EL (cell line): ENCODE measurements around the gene KLF13.

ENCODE experiments used
- DNase-seq: peaks from one replicate; pipeline ENCODE4 v3.0.0-alpha.2; 2016

Gene KLF13

DNA sequence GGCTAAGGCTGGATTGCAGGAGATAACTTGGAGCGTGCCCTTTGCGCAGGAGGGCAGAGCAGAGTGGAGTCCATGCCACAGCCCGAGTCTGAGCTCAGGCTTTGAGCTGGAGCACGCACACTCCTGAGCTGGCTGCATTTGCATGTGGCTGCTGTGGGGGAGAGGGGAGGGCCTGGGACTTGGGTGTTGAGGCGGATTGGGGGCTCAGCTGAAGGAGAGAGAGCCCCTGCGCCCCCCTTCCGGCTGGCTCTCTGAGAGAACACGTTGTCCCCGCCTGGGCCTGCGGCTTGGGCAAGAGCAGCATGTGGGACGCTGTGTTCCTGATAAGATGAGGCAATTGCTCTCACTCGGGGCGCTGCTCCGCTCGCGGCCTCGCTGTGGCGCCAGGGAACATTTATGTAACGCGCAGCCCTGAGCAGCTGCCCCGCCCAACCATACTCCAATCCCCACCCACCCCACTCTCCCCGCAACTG lies 39.1 kb downstream of the KLF13 start:
- peak; percentile 68 for DNase-seq

DNA sequence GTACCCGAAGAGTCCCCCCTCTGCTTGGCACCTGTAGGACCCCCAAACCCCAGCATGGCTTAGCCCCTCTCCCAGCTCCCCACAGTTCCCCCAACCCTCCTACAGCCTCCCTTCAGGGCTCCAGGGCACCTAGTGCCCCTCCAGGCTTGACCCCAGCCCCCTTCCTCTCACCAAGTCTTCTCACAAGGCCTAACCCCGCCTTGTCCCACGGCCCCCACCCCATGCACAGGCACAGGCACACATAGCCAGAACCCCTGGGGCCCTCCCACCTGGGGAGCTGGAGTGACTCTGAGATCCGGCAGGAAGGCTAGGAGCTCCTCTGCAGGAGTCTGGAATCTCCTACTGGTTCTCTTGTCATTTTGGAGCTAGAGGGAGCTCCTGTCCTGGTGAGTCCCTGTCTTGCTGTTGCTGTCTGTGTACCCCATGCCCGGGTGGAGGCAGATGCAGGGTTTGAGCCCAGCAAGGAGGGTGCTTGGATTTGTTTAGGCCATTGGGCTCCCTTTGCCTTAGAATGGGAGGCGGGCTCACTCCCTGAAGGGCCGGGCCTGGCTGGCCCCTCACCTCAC lies 39.6 kb downstream of the KLF13 start:
- peak; percentile 6 for DNase-seq

DNA sequence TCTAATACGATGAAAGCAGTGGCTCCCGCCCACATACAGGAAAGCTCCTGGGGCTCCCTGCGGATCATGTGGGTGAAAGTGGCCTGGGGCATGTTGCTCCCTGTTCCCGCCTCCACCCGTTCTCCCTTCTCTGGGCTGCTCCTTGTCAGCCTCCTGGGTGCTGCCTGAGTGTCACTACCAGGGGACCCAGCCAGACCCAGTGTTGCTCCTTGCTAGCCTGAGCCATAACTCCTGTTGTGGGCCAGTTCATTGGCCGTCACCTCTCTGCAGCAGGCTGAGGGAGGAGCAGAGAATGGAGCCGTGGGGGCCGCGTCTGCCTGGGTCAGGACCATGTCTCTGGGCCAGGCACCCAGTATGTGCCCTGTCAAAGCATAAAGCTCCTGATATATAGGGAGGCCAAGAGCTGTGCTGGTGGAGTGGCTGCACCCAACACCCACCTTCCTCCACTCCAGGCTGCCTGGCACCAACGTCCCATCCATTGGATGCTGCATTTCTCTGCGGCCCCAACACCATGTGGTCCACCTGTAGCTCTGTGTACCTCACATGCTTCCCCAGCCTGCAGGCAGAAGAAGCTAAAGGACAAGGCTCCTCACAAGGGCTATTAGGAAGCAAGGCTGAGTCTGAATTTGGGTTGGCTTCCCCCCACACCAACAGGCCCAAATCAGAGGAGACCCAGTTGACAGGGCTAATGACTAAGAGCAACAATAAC lies 40.5 kb downstream of the KLF13 start:
- DNase-seq, result no peak

DNA sequence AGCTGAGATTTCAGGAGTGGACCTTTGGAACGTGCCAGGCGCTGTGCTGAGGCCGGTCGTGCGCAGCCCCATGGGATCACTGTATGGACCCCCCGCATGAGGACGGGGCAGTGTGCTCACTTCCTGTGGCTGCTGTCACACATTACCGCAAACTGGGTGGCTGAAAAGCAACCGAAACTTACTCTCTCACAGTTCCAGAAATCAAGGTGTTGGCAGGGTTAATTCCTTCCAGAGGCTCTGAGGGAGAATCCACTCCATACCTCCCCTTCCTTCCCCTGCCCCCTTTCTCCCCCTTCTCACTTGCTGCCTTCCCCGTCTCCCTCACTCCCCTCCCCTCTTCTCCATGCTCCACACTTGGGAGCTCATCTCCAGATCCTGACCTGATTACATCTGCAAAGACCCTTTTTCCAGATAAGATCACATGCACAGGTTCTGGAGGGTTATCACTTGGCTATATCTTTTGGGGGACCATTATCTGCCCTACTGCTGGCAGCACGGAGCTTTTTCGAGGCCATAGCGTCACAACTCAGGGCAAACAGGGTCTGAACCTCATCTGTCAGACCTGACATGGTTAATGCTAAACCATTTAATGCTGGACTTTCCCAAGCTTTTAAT lies 41.2 kb downstream of the KLF13 start:
- DNase-seq, result no peak

DNA sequence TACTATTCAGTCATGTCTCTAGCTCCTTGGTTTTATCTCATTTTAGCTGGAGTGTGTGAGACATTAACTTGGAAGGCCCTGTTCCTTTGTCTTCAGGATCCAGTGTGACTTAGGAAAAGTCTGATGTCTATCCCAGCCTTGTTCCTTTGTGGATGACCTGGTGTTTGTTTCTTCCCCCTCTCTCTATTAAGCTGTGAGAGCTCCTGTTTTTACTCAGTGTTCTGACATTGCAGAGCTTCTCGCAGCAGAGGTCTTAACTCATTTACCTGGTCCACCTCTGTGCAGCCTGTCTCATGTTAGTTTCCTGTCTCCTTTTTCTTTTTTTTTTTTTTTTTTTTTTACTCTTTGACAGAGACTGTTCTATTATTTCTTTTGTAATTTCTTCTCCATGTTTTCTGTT lies 43.1 kb downstream of the KLF13 start:
- DNase-seq, result no peak

DNA sequence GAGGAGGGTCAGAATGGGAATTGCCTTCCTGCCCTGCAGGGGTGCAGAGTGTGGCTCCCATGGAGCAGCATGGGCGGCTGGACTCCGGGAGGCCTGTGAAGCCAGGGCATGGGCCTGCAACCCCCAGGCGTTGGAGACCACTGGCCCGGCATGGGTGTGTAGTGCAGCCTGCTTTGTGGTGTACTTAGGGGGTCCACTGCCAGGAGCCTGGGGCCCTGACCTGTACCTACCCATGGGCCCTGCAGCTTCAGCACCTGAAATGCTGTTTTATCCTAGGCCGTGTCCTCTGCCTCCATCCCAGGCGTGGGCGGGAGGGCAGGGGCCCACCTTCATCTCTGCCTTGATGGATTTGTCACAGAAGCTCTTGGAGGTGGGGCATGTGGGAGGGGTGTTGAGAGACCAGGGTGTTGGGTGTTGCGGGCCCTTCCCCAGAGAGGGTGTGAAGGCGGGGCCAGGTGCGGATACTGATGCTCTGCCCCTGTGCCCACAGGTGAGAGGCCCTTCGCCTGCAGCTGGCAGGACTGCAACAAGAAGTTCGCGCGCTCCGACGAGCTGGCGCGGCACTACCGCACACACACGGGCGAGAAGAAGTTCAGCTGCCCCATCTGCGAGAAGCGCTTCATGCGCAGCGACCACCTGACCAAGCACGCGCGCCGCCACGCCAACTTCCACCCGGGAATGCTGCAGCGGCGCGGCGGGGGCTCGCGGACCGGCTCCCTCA lies 45.0 kb downstream of the KLF13 start:
- no peak for DNase-seq

DNA sequence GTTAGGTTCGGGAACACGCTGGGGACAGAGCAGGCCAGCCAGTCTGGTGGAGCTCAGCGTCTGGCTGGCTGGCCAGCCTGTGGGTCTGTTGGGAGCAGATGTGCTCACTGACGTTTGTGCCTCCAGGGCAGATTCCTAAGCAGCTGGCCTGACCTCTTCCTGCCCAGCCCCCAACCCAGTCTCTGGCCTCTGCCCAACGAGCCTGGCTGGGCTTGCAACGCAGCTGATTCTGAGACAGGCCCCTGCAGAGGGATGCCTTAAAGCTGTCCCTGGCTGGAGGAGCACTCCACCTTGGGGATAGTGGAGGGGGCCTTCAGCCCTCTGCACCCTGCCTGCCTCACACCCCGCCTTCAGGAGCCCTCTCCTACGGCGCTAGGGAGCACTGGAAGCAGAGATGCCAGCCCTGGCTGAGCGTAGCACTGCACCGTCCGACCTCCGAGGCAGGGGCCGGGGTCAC lies 46.0 kb downstream of the KLF13 start:
- peak; percentile 89 for DNase-seq

DNA sequence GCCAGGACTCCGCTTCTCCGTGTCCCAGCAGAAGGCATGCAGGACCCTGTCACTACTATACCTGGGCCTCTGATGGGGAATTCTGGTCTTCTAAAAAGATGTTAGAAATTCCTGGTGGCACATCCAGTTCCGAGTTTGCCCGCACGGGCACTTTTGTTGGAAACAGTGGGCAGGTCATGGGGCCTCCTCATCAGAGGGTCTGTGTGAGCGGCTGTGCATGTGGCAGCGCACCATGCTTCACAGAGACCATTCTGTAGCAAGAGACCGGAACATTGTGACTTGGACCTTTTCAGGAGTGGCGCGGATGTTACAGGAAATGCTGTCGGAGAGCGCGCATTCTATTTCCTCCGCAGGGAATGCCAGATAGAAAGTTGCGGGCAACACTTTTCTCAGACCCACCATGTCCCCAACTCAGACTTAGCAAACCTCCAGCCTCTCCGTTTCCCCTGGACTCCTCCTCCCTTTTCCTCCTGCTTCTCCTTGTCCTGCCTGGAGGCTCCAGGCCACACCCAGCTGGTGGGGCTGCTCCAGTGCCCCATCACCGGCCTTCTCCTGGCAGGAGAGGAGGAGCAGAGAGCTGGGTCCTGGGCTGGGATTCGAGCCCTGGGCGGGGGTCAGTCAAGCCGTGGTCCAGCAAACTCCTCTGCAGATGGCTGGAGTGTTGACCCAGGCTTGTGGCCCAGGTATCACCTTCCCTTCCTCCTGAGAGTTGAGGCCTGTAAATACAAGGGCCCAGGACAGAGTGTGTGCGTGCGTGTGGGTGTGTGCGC lies 46.6 kb downstream of the KLF13 start:
- no peak for DNase-seq

DNA sequence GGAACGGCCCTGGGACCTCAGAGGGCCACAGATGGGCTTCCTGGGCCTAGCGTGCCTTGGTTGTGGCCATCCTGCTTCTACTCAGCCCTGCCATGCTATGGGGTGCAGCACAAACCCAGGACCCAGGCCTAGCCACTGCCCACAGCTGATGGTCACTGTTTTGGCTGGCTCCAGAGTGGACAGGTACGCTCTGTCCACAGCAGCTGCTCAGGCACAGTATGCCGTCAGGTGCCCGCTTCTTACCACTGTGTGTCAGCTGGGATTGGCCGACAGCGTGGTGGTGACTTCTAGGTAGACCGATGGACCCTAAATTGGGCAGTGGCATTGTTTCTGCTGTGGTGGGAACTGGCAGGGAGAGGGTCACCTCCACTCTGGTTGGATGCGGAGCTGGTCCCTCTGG lies 47.3 kb downstream of the KLF13 start:
- DNase-seq, result no peak

DNA sequence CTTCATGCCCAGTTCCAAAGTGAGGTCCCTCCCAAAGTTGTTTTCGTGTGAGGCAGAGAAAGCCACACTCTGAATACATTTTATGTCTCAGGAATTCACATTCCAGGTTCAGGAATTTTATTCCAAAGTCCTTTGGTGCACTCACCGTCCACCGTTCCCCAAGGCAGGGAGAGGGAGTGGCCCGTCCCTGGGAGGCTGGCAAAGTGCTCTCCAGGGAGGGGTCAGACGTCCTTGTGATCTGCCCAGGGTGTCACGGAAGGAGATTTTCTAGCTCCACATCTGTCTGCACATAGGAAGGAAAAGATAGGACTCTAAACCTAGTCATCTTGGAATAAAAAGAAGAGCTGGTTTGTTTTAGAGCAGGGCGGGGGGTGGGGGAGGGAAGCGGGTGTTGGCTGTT lies 47.9 kb downstream of the KLF13 start:
- DNase-seq, result no peak

DNA sequence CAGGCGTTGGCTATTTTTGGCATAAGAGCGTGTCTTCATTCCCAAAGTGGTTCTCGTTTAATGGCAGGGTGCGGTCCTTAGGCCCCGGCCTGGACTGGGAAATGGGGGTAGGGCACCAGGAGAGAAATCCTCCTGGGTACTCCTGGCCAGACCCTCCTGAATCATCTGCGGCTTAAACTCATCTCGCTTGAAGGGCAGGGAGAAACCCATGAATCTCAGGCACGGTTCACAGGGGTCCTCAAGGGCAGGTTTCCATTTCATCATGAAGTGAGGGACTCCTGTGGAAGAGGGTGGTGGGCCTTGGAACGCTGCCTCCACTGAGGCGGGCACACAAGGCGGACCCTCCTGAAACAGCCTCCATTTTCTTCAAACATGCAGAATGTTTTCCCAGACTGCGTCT lies 48.4 kb downstream of the KLF13 start:
- no peak for DNase-seq

DNA sequence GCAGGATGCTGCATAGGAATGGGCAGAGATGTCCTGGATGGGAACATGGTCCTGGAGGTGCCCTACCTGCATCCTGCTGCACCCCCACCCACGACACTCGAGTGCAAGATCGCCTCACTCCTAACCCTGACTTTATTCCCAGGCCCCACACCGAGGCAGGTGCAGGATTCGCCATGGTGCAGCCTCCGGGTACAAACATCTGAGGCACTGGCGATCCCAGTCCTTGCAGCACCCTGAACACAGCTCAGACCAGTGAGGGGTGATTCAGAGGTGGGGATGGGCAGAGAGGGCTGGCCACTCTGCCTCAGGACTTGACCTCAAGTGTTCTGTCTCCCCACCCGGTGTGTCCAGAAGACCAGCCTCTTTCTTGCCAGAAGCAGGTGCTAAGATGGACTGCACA lies 49.1 kb downstream of the KLF13 start:
- no peak for DNase-seq

DNA sequence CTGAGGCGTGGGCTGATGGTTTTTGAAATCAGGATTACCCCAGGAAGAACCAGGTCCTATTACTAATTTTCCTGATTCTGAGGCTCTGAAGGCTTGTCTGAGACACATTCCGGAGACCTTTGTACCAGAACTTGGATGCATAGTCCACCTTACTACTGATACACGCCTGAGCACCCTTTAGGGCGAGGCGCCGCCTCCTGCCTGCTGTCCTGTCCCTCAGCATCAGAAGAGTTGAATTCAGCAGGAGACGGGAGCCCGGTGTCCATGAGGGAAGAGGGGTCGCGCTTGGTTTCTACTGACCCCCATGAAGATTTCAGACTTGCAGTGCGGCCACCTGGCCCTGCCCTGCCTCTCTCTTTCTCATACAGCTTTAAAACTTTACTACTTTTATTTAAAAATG lies 49.9 kb downstream of the KLF13 start:
- no peak for DNase-seq

DNA sequence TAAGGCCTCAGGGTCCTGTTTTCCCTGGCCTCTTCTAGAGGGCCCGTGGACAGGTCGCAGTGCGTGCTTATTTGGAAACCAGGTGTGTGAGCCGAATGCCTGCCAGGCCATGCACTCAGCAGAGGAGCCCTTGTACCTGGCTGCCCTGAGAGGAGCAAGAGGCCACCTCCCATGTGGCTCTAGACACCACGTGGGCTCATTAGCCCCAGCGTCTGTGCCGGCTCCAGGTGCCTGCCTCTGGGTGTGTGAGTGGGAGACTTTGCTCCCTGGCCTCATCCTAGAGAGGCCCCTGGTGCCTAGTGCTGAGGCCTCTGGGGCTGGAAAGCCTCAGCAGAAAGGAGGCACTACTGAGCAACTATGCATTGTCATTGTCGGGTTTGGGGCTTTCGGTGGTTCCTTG lies 50.4 kb downstream of the KLF13 start:
- no peak for DNase-seq

DNA sequence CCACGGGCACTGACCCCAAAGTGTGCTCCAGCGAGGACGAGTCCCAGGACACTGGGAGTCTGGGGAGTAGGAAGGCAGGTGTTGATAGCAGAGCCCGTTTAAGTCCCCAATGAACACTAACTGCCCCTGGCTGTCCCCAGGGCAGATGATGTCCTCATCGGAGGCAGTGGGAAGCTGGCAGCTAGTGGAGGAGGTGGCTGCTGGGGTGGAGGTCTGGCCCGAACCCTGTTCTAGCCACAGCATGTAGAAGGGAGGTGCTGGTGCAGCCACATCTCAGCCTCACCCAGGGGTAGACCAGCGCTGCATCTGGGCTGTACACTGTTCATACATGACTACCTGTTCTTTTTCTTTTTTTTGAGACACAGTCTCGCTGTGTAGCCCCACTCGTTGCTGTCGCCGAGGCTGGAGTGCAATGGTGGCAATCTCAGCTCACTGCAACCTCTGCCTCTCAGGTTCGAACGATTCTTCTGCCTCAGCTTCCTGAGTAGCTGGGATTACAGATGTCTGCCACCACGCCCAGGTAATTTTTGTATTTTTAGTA lies 51.8 kb downstream of the KLF13 start:
- DNase-seq, result no peak

DNA sequence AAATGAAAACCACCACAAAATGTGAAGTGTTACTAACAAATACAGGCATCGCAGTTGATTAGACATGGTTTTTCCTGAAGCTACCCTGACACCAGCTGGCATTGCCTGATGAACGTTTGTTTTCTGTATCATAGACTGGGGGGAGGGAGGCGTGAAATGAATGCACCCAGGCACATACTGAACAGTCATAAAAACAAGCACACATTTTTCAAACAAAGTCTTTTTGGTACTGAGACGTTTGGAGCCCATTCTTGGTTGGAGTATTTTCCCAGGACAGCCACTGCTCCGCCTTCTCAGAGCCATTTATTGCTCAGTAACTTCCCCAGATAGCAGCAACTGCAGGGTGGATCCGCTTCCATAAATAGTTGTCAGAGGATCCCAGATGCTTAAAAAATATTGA lies 52.4 kb downstream of the KLF13 start:
- no peak for DNase-seq

DNA sequence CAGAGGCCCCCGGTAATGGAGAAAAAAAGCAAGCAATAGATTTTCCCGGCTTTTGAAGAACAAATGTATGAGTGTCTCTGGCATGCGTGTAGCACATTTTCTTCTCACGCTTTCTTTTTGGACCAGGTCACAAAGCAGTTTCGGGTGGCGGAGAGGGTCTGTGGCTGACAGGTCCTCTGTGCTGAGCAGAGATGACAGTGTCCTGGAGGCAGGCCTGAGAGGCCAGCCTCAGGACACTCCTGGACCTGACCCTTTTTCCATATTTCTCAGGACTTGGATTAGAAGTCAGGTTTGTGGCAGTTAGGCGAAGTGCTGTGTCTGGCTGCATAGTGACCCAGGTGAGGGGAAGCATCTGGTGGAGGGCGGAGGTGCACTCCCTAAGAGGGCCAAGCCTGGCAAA lies 52.9 kb downstream of the KLF13 start:
- DNase-seq, result no peak

DNA sequence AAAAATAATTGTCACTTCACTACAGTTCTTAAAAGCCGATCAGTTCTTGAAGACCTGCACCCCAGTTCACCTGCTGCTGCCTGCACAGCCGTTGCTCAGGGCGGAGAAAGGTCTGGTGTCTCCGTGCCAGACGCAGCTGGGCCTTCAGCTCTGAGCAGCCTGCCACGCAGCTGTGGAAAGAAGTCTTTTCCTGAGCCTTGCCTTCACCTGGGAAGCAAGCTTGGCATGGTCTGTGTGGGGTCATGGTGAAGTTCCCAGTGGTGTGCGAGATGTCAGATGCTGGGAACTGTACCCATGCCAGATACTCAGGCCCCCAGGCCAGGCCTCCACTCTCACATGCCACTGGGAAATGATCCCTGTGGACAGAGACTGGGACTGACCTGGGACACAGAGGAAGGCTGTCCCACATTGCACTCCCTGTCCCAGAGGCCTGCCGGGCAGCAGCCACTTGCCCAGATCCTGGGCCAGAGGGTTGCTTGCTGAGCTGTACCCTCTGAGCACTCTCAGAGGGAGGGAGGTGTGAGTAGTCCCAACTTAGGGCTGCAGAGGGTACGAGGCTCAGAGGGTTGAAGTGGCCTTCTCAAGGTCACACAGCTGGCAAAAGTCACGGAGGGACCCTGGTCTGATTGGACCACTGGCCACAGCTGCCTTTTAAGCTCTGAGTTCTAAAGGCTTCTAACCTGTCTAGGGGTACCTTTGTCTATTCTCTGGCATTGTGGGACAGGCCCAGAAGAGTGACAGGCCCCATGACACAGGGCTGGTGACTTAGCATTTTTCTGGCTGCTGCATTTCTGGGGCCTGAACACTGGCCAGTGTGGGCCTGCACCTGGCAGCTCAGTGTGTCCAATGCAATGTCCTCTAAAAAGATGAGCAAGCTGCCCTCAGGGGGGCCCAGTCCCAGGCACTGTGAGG lies 55.4 kb downstream of the KLF13 start:
- DNase-seq, result no peak

DNA sequence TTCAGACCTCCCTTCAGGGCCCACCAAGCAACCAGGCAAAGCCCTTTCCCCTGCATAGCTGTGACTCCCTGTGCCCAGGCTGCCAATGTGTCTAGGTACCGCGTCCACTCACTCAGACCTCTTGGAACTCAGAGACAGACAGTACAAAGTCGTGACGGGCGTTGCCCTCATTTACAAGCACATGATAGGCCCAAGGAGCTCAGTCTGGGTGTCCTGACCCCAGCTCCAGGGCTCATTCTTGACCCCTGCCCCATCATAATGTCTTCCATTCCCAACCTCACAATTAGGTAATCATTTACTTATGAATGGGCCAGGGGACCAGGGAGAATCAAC lies 56.0 kb downstream of the KLF13 start:
- DNase-seq, result no peak

DNA sequence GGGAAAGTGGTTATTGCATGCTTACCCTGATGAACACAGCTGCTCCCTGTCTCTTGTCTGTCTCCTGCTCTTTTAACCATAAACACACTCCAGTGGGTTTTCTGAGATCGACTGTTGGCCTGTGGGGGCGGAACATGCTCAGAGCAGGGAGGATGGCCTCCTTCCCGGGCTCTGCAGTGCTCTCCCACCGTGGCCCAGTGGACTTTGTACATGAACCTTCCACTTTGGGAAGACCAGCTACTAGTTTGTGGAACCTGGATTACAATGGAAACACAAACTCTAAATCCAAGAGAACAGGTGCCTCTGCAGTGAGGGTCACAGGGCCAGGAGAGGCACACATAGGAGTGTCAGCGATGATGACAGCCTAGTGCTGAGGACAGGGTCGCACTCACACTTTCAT lies 56.5 kb downstream of the KLF13 start:
- no peak for DNase-seq

DNA sequence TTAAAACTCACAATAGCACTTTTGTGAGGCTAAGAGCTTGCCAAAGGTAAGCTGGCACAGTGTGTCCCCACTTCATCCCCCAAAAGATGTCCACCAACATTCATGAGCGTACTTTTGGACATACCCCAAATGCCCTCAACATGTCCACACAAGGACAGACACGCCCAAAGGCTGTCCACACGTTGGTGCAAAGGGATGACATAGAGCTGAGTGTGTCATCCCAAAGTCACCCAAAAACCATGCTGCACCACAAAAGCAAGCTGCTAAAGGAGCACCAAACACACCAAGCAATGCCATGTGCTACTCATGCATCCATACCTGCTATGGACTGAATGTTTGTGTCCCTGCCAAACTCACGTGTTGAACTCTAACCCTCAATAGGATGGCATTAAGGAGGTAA lies 57.9 kb downstream of the KLF13 start:
- no peak for DNase-seq

DNA sequence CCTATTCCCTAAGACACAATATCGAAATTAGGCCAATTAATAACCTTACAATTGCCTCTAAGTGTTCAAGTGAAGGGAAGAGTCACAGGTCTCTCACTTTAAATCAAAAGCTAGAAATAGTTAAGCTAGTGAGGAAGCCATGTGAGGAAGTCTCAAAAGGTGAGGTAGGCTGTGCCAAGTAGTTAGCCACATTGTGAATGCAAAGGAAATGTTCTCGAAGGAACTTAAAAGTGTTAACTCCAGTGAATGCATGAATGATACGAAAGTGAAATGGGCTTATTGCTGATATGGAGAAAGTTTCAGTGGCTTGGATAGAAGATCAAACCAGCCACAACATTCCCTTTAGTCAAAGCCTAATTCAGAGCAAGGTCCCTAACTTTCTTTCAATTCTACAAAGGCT lies 59.1 kb downstream of the KLF13 start:
- DNase-seq, result no peak
